Cardiac septum (tissue), 1 donor: ENCODE measurements around the gene TMEM271. TPM values are rescaled to one million over a fixed set of nuclear protein-coding genes. Genes with fewer than 3 reads are reported as not detected.

ENCODE experiments used
- total RNA-seq: library from RNA; stranded (reverse); fragmentation: NEBNext Ultra II Directional; extraction: Animal tissue kit (Norgen Biotek cat#: 25700); gene quantifications from one replicate; pipeline ENCODE4 v1.2.1, GENCODE V29; 2021
- donor health status: DM: no; HTN: no; CAD: no.

The TMEM271 gene
- total RNA-seq, 1 donor from 2014 or later, result not detected

Other genes with a start within 250 kb of the TMEM271 start
- 8.5 TPM for gene ZNF141, start 238.5 kb downstream of the TMEM271 start, total RNA-seq
- gene ZNF721, start 77.1 kb downstream of the TMEM271 start, total RNA-seq, result 14.9 TPM
- gene PIGG, start 77.1 kb downstream of the TMEM271 start, total RNA-seq, result 22.4 TPM
- gene PDE6B, start 49.3 kb upstream of the TMEM271 start, total RNA-seq, result 4.8 TPM
- 734 TPM for gene ATP5ME, start 98.0 kb upstream of the TMEM271 start, total RNA-seq
- gene MYL5, start 98.2 kb upstream of the TMEM271 start, total RNA-seq, result 6.5 TPM
- 12.1 TPM for gene SLC49A3, start 112.9 kb upstream of the TMEM271 start, total RNA-seq
- gene PCGF3, start 129.5 kb upstream of the TMEM271 start, total RNA-seq, result 24.3 TPM
- gene CPLX1, start 249.8 kb upstream of the TMEM271 start, total RNA-seq, result 9.4 TPM